Suppressor macrophage treated with lipopolysaccharide for 4 hours (primary cell): Measurements from ENCODE around the gene HNRNPA2B1.
A peak's percentile ranks its signal among the peaks of the same experiment; 100 is the strongest.
"Not testable (repeated sequence)": the region's sequence is repeated elsewhere in the genome, so short reads cannot be mapped to it uniquely, and the experiment has no call there.

ENCODE experiments used
- DNase-seq: peaks from one replicate; pipeline ENCODE4 v3.0.0-alpha.2; 2020

The HNRNPA2B1 gene

GRCh38 chr7:26197153-26198115 lies 3.1 kb downstream of the HNRNPA2B1 start:
- DNase-seq: peak; percentile 88

GRCh38 chr7:26195867-26196657 lies 4.5 kb downstream of the HNRNPA2B1 start:
- DNase-seq: peak; percentile 27

- DNase-seq: no peak
These were observed 5.4 kb downstream of the HNRNPA2B1 start for GRCh38 chr7:26195182-26195581.

- not testable (repeated sequence) for DNase-seq
These were observed 5.8 kb downstream of the HNRNPA2B1 start for GRCh38 chr7:26194764-26195163.

GRCh38 chr7:26193432-26194207 lies 6.9 kb downstream of the HNRNPA2B1 start:
- no peak for DNase-seq

- no peak for DNase-seq
These were observed 8.0 kb downstream of the HNRNPA2B1 start for GRCh38 chr7:26192485-26193087.

- no peak for DNase-seq
These were observed 8.5 kb downstream of the HNRNPA2B1 start for GRCh38 chr7:26191974-26192479.

- DNase-seq: no peak
These were observed 9.1 kb downstream of the HNRNPA2B1 start for GRCh38 chr7:26191233-26191973.

GRCh38 chr7:26190417-26190869 lies 10.1 kb downstream of the HNRNPA2B1 start:
- no peak for DNase-seq

GRCh38 chr7:26189697-26190096 lies 10.8 kb downstream of the HNRNPA2B1 start:
- no peak for DNase-seq

GRCh38 chr7:26188957-26189541 lies 11.5 kb downstream of the HNRNPA2B1 start:
- no peak for DNase-seq

- no peak for DNase-seq
These were observed 12.2 kb downstream of the HNRNPA2B1 start for GRCh38 chr7:26188206-26188956.

- DNase-seq: no peak
These were observed 13.0 kb downstream of the HNRNPA2B1 start for GRCh38 chr7:26187380-26188205.

- DNase-seq: no peak
These were observed 13.9 kb downstream of the HNRNPA2B1 start for GRCh38 chr7:26186364-26187311.

- no peak for DNase-seq
These were observed 14.7 kb downstream of the HNRNPA2B1 start for GRCh38 chr7:26185844-26186180.

- peak; percentile 46 for DNase-seq
These were observed 15.3 kb downstream of the HNRNPA2B1 start for GRCh38 chr7:26185131-26185843.

- not testable (repeated sequence) for DNase-seq
These were observed 16.1 kb downstream of the HNRNPA2B1 start for GRCh38 chr7:26184281-26185101.
